Endothelial cell of umbilical vein (primary cell): ENCODE results near the gene PGAP1. TPM values are rescaled to one million over a fixed set of nuclear protein-coding genes. Genes with fewer than 3 reads are reported as not detected.

Source experiments
- BruUV-seq: library from RNA; stranded (reverse); fragments of 400-500 nt; replicated peaks from 2 replicates; lab custom pipeline; 2021; lab: Mats Ljungman, UMichigan
- CTCF ChIA-PET: fragments of 300-600, 350-600 bp; sonication (Branson Sonifier 250); formaldehyde crosslinking; loops from one replicate; lab custom pipeline; 2021; ENCODE audit warnings: antibody characterized with exemption, inconsistent platforms; lab: Charles Lee
- POLR2A ChIA-PET: fragments of 300-600, 350-600 bp; sonication (Branson Sonifier 250); formaldehyde crosslinking; loops from one replicate; lab custom pipeline; 2021; ENCODE audit warnings: antibody characterized with exemption, inconsistent platforms; lab: Charles Lee
- DNase-seq: peaks from one replicate; pipeline ENCODE4 v3.0.0-alpha.2; 2011; ENCODE audit warnings: low read depth, low spot score
- FAIRE-seq: peaks from 2 replicates; lab custom pipeline; 2011; peaks lifted over from hg19 to GRCh38; lab: Jason Lieb, UNC
- H2AFZ ChIP-seq: 2 replicates; pipeline ENCODE4 v1.6.0; 2012; ENCODE audit warnings: low read depth, low read length, control low read depth, inconsistent platforms
- H3K27ac ChIP-seq: 2 replicates; pipeline ENCODE4 v1.5.1; 2011; ENCODE audit warnings: low read depth, mild to moderate bottlenecking, control low read depth, low read length, moderate library complexity; ENCODE audit not compliant: insufficient read depth
- H3K27me3 ChIP-seq, 2 experiments: 2 replicates each; pipeline versions ENCODE4 v1.6.0 to v1.6.1; 2011; ENCODE audit warnings: low read length in 2 of 2, mixed read lengths in 1 of 2; ENCODE audit not compliant: control insufficient read depth in 2 of 2, insufficient read depth in 2 of 2
- H3K36me3 ChIP-seq, 2 experiments: 2 replicates in 1 of 2; 3 replicates in 1 of 2; pipeline ENCODE4 v1.5.1; 2011; ENCODE audit warnings: low read length in 2 of 2, mild to moderate bottlenecking in 1 of 2, moderate library complexity in 1 of 2; ENCODE audit not compliant: control insufficient read depth in 2 of 2, insufficient read depth in 2 of 2; ENCODE audit errors: extremely low read depth in 1 of 2
- H3K4me1 ChIP-seq: 3 replicates; pipeline ENCODE4 v1.5.1; 2011; ENCODE audit warnings: mild to moderate bottlenecking, low read length; ENCODE audit not compliant: control insufficient read depth, insufficient read depth; ENCODE audit errors: extremely low read depth
- H3K4me2 ChIP-seq: 2 replicates; pipeline ENCODE4 v1.6.1; 2011; ENCODE audit warnings: low read length, control low read depth, mixed read lengths; ENCODE audit not compliant: insufficient read depth
- H3K4me3 ChIP-seq, 3 experiments: fragments of 200-600 bp in 1 of 3; sonication (generic), shearing (Covaris generic) in 1 of 3; replicated peaks in 1 of 3; 2 replicates each; pipeline ENCODE4 v1.5.1; 2011 to 2016; ENCODE audit warnings: control low read depth in 3 of 3, low read length in 3 of 3, mild to moderate bottlenecking in 2 of 3, inconsistent platforms in 1 of 3, low read depth in 1 of 3, moderate library complexity in 1 of 3; ENCODE audit not compliant: insufficient read depth in 1 of 3
- H3K79me2 ChIP-seq: 2 replicates; pipeline ENCODE4 v1.6.0; 2012; ENCODE audit warnings: low read length, inconsistent platforms; ENCODE audit not compliant: control insufficient read depth, insufficient read depth
- H3K9ac ChIP-seq: replicated peaks from 2 replicates; pipeline ENCODE3; 2011; ENCODE audit warnings: low read length, control low read depth; ENCODE audit not compliant: insufficient read depth; ENCODE audit errors: extremely low read depth
- H3K9me1 ChIP-seq: replicated peaks from 3 replicates; pipeline ENCODE4 v1.6.0; 2011; ENCODE audit warnings: mild to moderate bottlenecking, low read length; ENCODE audit not compliant: control insufficient read depth, insufficient read depth; ENCODE audit errors: extremely low read depth
- H3K9me3 ChIP-seq: replicated peaks from 2 replicates; pipeline ENCODE4 v1.5.1; 2012; ENCODE audit warnings: low read length, inconsistent platforms; ENCODE audit not compliant: control insufficient read depth, insufficient read depth
- H4K20me1 ChIP-seq: replicated peaks from 2 replicates; pipeline ENCODE3; 2011; ENCODE audit warnings: mild to moderate bottlenecking, low read length; ENCODE audit not compliant: control insufficient read depth, insufficient read depth; ENCODE audit errors: extremely low read depth
- CTCF ChIP-seq, 2 donors: IDR thresholded peaks; 1 replicate in 1 of 2; 2 replicates in 1 of 2; pipeline ENCODE4 v1.5.1; 2011; ENCODE audit warnings: low read length in 2 of 2, mild to moderate bottlenecking in 2 of 2, moderate library complexity in 2 of 2, control low read depth in 1 of 2, inconsistent platforms in 1 of 2, low read depth in 1 of 2; ENCODE audit not compliant: insufficient read depth in 1 of 2; ENCODE audit errors: extremely low read depth in 1 of 2
- EZH2 ChIP-seq: IDR thresholded peaks from 2 replicates; pipeline ENCODE4 v1.6.1; 2012; ENCODE audit warnings: borderline replicate concordance, low read depth, mild to moderate bottlenecking, moderate library complexity, low read length, inconsistent platforms; ENCODE audit not compliant: severe bottlenecking
- FOS ChIP-seq: IDR thresholded peaks from 2 replicates; pipeline ENCODE4 v1.6.1; 2011; ENCODE audit warnings: mild to moderate bottlenecking, low read length, moderate library complexity, borderline replicate concordance; ENCODE audit not compliant: insufficient read depth
- GATA2 ChIP-seq: IDR thresholded peaks from 2 replicates; pipeline ENCODE4 v1.7.0; 2011; ENCODE audit warnings: low read depth, mild to moderate bottlenecking, moderate library complexity, mixed read lengths, low read length; ENCODE audit not compliant: insufficient read length, insufficient read depth
- JUN ChIP-seq: IDR thresholded peaks from 2 replicates; pipeline ENCODE4 v1.6.1; 2011; ENCODE audit warnings: borderline replicate concordance, low read depth; ENCODE audit not compliant: insufficient read length, insufficient read depth
- MAX ChIP-seq: IDR thresholded peaks from 2 replicates; pipeline ENCODE4 v1.6.1; 2011; ENCODE audit not compliant: insufficient read depth, insufficient read length
- MYC ChIP-seq: IDR thresholded peaks from one replicate; pipeline ENCODE4 v1.6.1; 2011; ENCODE audit warnings: mild to moderate bottlenecking, low read depth, low read length
- POLR2A ChIP-seq: IDR thresholded peaks from 2 replicates; pipeline ENCODE4 v1.6.1; 2012; ENCODE audit warnings: low read depth, mild to moderate bottlenecking, control low read depth, low read length
- POLR2AphosphoS5 ChIP-seq: IDR thresholded peaks from 2 replicates; pipeline ENCODE4 v1.6.1; 2012; ENCODE audit warnings: low read depth, mild to moderate bottlenecking, control low read depth, low read length, moderate library complexity; ENCODE audit not compliant: insufficient read depth
- dilution Hi-C: fragments of 300-500 bp; cut with MboI; formaldehyde crosslinking; loops from one replicate; pipeline ENCODE4 v1.15.0; 2019; ENCODE audit warnings: low sequenced_read_pairs; ENCODE audit not compliant: extremely low pct_ligation_motif_present
- intact Hi-C: fragments of 100-400 bp; cut with micrococcal nuclease; formaldehyde crosslinking; loops from one replicate; pipeline ENCODE4 v1.10.0; 2022
- polyA plus RNA-seq, 4 experiments: library from polyadenylated mRNA; depleted of rRNA in 3 of 4; stranded (reverse) in 3 of 4; unstranded in 1 of 4; fragments of >200 nt; gene quantifications; 2 replicates each; pipeline versions ENCODE4 v1.2.1 to v1.2.3, GENCODE V29; 2011 to 2012; ENCODE audit warnings: missing spikeins in 1 of 4
- total RNA-seq: library from RNA; stranded (reverse); gene quantifications from 2 replicates; pipeline ENCODE4 v1.2.3, GENCODE V29; 2021

Gene PGAP1
- total and polyA plus RNA-seq, 2 donors (not counting 3 experiments of a cell fraction or from before 2014, with no cell fraction given): 3.9 to 9.8 TPM

- CTCF ChIA-PET: interaction anchor here (1.9 kb wide), 1 partner anchor 59 kb away, joined by 5 read pairs; no protein-coding TSS in a partner anchor
- no peaks in the 10 kb centered on the region for H3K36me3 ChIP-seq
- POLR2A ChIA-PET: no interaction called here
- dilution Hi-C loops (no loop called here), intact Hi-C loops (no loop called here)
- H3K9ac ChIP-seq: no peak overlapping the region
- no peaks in the 10 kb centered on the region for H3K9me3 ChIP-seq
- H3K4me3 ChIP-seq: no peak overlapping the region
- H3K9me1 ChIP-seq: no peaks in the 10 kb centered on the region
- TF ChIP-seq CTCF (IDR thresholded peaks at IDR 0.05; ENCODE audit: extremely low read depth in 1 of 2, insufficient read depth in 1 of 2, low read depth in 1 of 2, low read length in 2 of 2) (no peak), EZH2 (no peak), GATA2 (no peak), JUN (no peak), MAX (no peak), FOS (no peak), MYC (no peak), POLR2AphosphoS5 (no peak), POLR2A (no peak)
- DNase-seq (no peak), FAIRE-seq (no peak)
- H3K4me2 ChIP-seq: no peak overlapping the region
- no peak overlapping the region for H2AFZ ChIP-seq
- no TSS peak for BruUV-seq
- no peaks in the 10 kb centered on the region for H3K4me1 ChIP-seq
- no peaks in the 10 kb centered on the region for H3K79me2 ChIP-seq
- H3K27ac ChIP-seq: no peak overlapping the region
- H3K27me3 ChIP-seq: no peaks in the 10 kb centered on the region
- H4K20me1 ChIP-seq: no peaks in the 10 kb centered on the region
Measured at GRCh38 chr2:196952936-196953335, 26.4 kb upstream of the PGAP1 start.
